Measurements from ENCODE around the gene WWP2. TPM values are rescaled to one million over a fixed set of nuclear protein-coding genes. Genes with fewer than 3 reads are reported as not detected.

WWP2 gene
- total and polyA plus RNA-seq, 7 donors: 11.4 to 59.0 (median 23.9) TPM

GRCh38 chr16:69904495-69905170, 142.5 kb downstream of the WWP2 start:
- 73 to 87% methylated on average over 9 of the region's 9 CpGs for WGBS, 2 donors
- H3K4me1 ChIP-seq: peaks cover 0 to 15% (median 7%) of the 10 kb centered on the region in 4 donors
- DNase-seq: no peak
- H3K27ac ChIP-seq: no peak overlapping the region
- intact Hi-C loops (cut with DNase I): no loop called here
- H3K9me3 ChIP-seq: no peaks in the 10 kb centered on the region
- TF ChIP-seq POLR2AphosphoS5 (IDR thresholded peaks at IDR 0.05) (no peak), POLR2A (IDR thresholded peaks at IDR 0.05) (no peak), EP300 (IDR thresholded peaks at IDR 0.05) (no peak)
- TF ChIP-seq, protein P1, sequence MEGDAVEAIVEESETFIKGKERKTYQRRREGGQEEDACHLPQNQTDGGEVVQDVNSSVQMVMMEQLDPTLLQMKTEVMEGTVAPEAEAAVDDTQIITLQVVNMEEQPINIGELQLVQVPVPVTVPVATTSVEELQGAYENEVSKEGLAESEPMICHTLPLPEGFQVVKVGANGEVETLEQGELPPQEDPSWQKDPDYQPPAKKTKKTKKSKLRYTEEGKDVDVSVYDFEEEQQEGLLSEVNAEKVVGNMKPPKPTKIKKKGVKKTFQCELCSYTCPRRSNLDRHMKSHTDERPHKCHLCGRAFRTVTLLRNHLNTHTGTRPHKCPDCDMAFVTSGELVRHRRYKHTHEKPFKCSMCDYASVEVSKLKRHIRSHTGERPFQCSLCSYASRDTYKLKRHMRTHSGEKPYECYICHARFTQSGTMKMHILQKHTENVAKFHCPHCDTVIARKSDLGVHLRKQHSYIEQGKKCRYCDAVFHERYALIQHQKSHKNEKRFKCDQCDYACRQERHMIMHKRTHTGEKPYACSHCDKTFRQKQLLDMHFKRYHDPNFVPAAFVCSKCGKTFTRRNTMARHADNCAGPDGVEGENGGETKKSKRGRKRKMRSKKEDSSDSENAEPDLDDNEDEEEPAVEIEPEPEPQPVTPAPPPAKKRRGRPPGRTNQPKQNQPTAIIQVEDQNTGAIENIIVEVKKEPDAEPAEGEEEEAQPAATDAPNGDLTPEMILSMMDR (IDR thresholded peaks at IDR 0.05): no peak
- no peak overlapping the region for H3K4me3 ChIP-seq
- H3K27me3 ChIP-seq: no peaks in the 10 kb centered on the region
- peaks cover 0 to 12% (median 5%) of the 10 kb centered on the region in 4 donors for H3K36me3 ChIP-seq

DNA sequence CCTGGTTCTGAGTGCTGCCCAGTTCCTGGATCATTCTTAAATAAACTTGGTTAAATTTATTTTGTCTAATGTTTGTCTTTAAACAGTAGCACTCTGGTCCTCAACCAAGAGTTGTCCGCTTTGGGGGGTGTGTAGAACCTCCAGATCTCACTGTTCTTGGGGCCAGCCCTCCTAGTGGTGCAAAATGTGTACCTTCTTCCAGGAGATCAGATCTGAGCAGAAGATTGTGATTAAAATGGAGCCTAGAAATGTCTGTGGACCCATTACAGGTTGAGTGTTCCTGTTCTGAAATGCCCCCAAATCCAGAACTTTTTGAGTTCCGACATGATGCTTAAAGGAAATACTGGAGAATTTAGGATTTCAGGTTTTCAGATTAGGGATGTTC, 143.0 kb downstream of the WWP2 start:
- TF ChIP-seq, protein P1 (IDR thresholded peaks at IDR 0.05): no peak
- TF ChIP-seq EP300 (IDR thresholded peaks at IDR 0.05) (no peak), POLR2AphosphoS5 (IDR thresholded peaks at IDR 0.05) (no peak), POLR2A (IDR thresholded peaks at IDR 0.05) (no peak)
- H3K27me3 ChIP-seq: no peaks in the 10 kb centered on the region
- H3K36me3 ChIP-seq: peaks cover 0 to 12% (median 5%) of the 10 kb centered on the region in 4 donors
- 73 to 74% methylated on average over 2 of the region's 2 CpGs for WGBS, 2 donors
- intact Hi-C loops (cut with DNase I): no loop called here
- H3K27ac ChIP-seq: no peak overlapping the region
- no peak for DNase-seq
- no peak overlapping the region for H3K4me3 ChIP-seq
- H3K9me3 ChIP-seq: no peaks in the 10 kb centered on the region
- H3K4me1 ChIP-seq: peaks cover 0 to 15% (median 7%) of the 10 kb centered on the region in 4 donors

GRCh38 chr16:69906838-69907401, 144.8 kb downstream of the WWP2 start:
- no peak for TF ChIP-seq POLR2A (IDR thresholded peaks at IDR 0.05)
- Histone ChIP-seq H3K36me3 (peaks cover 0 to 19% (median 5%) of the 10 kb centered on the region in 4 donors), H3K27me3 (no peaks in the 10 kb centered on the region), H3K4me3 (no peak overlapping the region), H3K27ac (no peak overlapping the region), H3K9me3 (no peaks in the 10 kb centered on the region), H3K4me1 (peaks cover 0 to 8% (median 4%) of the 10 kb centered on the region in 4 donors)
- intact Hi-C loops (cut with DNase I): no loop called here
- no peak for DNase-seq
- 92 to 93% methylated on average over 6 of the region's 6 CpGs for WGBS, 2 donors

- no peak for DNase-seq
- Histone ChIP-seq H3K4me3 (no peak overlapping the region), H3K27ac (no peak overlapping the region), H3K4me1 (peaks cover 0 to 8% (median 4%) of the 10 kb centered on the region in 4 donors), H3K9me3 (no peaks in the 10 kb centered on the region), H3K27me3 (no peaks in the 10 kb centered on the region), H3K36me3 (peaks cover 0 to 19% (median 5%) of the 10 kb centered on the region in 4 donors)
- no peak for TF ChIP-seq POLR2AphosphoS5 (IDR thresholded peaks at IDR 0.05)
- TF ChIP-seq, protein P1 (IDR thresholded peaks at IDR 0.05): no peak
- TF ChIP-seq EP300 (IDR thresholded peaks at IDR 0.05): no peak
- TF ChIP-seq POLR2A (IDR thresholded peaks at IDR 0.05): no peak
- 98% methylated on average over 8 of the region's 8 CpGs for WGBS, 2 donors
- intact Hi-C loops (cut with DNase I): no loop called here
Measured at GRCh38 chr16:69909043-69909442, 146.9 kb downstream of the WWP2 start.

DNA sequence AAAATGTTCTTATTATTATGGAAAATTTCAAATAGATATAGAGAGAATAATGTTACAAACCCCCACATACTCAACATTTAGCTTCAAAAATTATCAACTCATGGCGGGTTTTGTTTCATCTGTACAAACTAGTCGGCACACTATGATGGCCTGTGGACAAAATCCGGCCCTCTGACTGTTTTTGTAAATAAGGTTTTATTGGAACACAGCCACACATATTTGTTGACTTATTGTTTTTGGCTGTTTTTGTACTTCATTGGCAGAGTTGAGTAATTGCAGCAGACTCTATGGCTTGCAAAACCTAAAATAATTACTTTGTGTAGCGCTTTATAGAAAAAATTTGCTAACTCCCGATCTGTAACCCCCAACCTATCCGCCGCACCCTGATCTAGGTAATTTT, 147.6 kb downstream of the WWP2 start:
- no peaks in the 10 kb centered on the region for H3K27me3 ChIP-seq
- H3K36me3 ChIP-seq: peaks cover 0 to 19% (median 5%) of the 10 kb centered on the region in 4 donors
- no peak for TF ChIP-seq EP300 (IDR thresholded peaks at IDR 0.05)
- no peak for TF ChIP-seq POLR2A (IDR thresholded peaks at IDR 0.05)
- TF ChIP-seq POLR2AphosphoS5 (IDR thresholded peaks at IDR 0.05): no peak
- TF ChIP-seq, protein P1 (IDR thresholded peaks at IDR 0.05): no peak
- no peak overlapping the region for H3K4me3 ChIP-seq
- H3K9me3 ChIP-seq: no peaks in the 10 kb centered on the region
- H3K27ac ChIP-seq: no peak overlapping the region
- peaks cover 0 to 4% (median 1%) of the 10 kb centered on the region in 4 donors for H3K4me1 ChIP-seq
- WGBS, 2 donors: 92 to 97% methylated on average over 7 of the region's 7 CpGs
- intact Hi-C loops (cut with DNase I): no loop called here
- no peak for DNase-seq

Data from sigmoid colon (tissue), 7 donors.